HEK293 (cell line): ENCODE data around the gene OR5K2.

Source experiments
- GFI1B ChIP-seq: fragments of 450-650 bp; formaldehyde crosslinking; IDR thresholded peaks from 2 replicates; pipeline ENCODE4 v1.5.1; 2016; ENCODE audit warnings: missing biosample characterization, missing genetic modification characterization
- GLI2 ChIP-seq: fragments of 450-650 bp; formaldehyde crosslinking; IDR thresholded peaks from 2 replicates; pipeline ENCODE4; 2017; ENCODE audit warnings: missing biosample characterization, missing genetic modification characterization, low read depth, borderline replicate concordance
- GLIS2 ChIP-seq: fragments of 450-650 bp; formaldehyde crosslinking; IDR thresholded peaks from 2 replicates; pipeline ENCODE4 v1.5.1; 2016; ENCODE audit warnings: missing biosample characterization, missing genetic modification characterization
- HOXA7 ChIP-seq: sonication (generic); formaldehyde crosslinking; IDR thresholded peaks from 2 replicates; pipeline ENCODE4 v1.8.1; 2022; ENCODE audit warnings: missing genetic modification reagents, borderline replicate concordance
- HOXD13 ChIP-seq: sonication (generic); formaldehyde crosslinking; IDR thresholded peaks from 2 replicates; pipeline ENCODE4 v1.8.0; 2022; ENCODE audit warnings: missing genetic modification reagents, borderline replicate concordance
- PRDM6 ChIP-seq: fragments of 450-650 bp; formaldehyde crosslinking; IDR thresholded peaks from 2 replicates; pipeline ENCODE4 v1.5.1; 2017; ENCODE audit warnings: missing biosample characterization, missing genetic modification characterization
- REST ChIP-seq: fragments of 450-650 bp; formaldehyde crosslinking; IDR thresholded peaks from 2 replicates; pipeline ENCODE4 v1.5.1; 2016; ENCODE audit warnings: missing biosample characterization, missing genetic modification characterization
- SETDB1 ChIP-seq: IDR thresholded peaks from one replicate; pipeline ENCODE4 v1.6.1; 2017; ENCODE audit warnings: mild to moderate bottlenecking, low read length, moderate library complexity, mixed read lengths; ENCODE audit not compliant: insufficient read length
- YY1 ChIP-seq: fragments of 450-650 bp; formaldehyde crosslinking; IDR thresholded peaks from 2 replicates; pipeline ENCODE4 v1.5.1; 2018; ENCODE audit warnings: missing biosample characterization, missing genetic modification characterization
- ZBTB11 ChIP-seq: fragments of 450-650 bp; formaldehyde crosslinking; conservative IDR thresholded peaks from 2 replicates; pipeline ENCODE4 v1.5.1; 2016; ENCODE audit warnings: low read depth, missing biosample characterization, missing genetic modification characterization
- ZBTB17 ChIP-seq: fragments of 450-650 bp; formaldehyde crosslinking; IDR thresholded peaks from 2 replicates; pipeline ENCODE4 v1.5.1; 2016; ENCODE audit warnings: missing biosample characterization, missing genetic modification characterization
- ZFP3 ChIP-seq: fragments of 450-650 bp; formaldehyde crosslinking; IDR thresholded peaks from 2 replicates; pipeline ENCODE4 v1.5.1; 2016; ENCODE audit warnings: low read depth, missing biosample characterization, missing genetic modification characterization
- ZFP37 ChIP-seq: fragments of 450-650 bp; formaldehyde crosslinking; IDR thresholded peaks from 2 replicates; pipeline ENCODE4 v1.5.1; 2016; ENCODE audit warnings: missing biosample characterization, missing genetic modification characterization
- ZNF214 ChIP-seq: fragments of 450-650 bp; formaldehyde crosslinking; IDR thresholded peaks from 2 replicates; pipeline ENCODE4 v1.5.1; 2017; ENCODE audit warnings: missing biosample characterization, mild to moderate bottlenecking, missing genetic modification characterization, borderline replicate concordance
- ZNF23 ChIP-seq: fragments of 450-650 bp; formaldehyde crosslinking; IDR thresholded peaks from 2 replicates; pipeline ENCODE4 v1.5.1; 2016; ENCODE audit warnings: missing biosample characterization, missing genetic modification characterization, borderline replicate concordance
- ZNF354C ChIP-seq: fragments of 450-650 bp; formaldehyde crosslinking; IDR thresholded peaks from 2 replicates; pipeline ENCODE4 v1.5.1; 2016; ENCODE audit warnings: missing biosample characterization, missing genetic modification characterization, low read depth, borderline replicate concordance
- ZNF37A ChIP-seq: fragments of 450-650 bp; IDR thresholded peaks from 2 replicates; pipeline ENCODE4 v1.5.1; 2018; ENCODE audit warnings: missing biosample characterization, missing genetic modification characterization
- ZNF473 ChIP-seq: fragments of 450-650 bp; formaldehyde crosslinking; IDR thresholded peaks from 2 replicates; pipeline ENCODE4 v1.5.1; 2017; ENCODE audit warnings: missing biosample characterization, missing genetic modification characterization
- ZNF488 ChIP-seq: fragments of 450-650 bp; formaldehyde crosslinking; IDR thresholded peaks from 2 replicates; pipeline ENCODE4 v1.5.1; 2016; ENCODE audit warnings: missing biosample characterization, missing genetic modification characterization
- ZNF548 ChIP-seq: fragments of 450-650 bp; formaldehyde crosslinking; IDR thresholded peaks from 2 replicates; pipeline ENCODE4 v1.5.1; 2016; ENCODE audit warnings: missing biosample characterization, missing genetic modification characterization
- ZNF549 ChIP-seq: fragments of 450-650 bp; IDR thresholded peaks from 2 replicates; pipeline ENCODE4 v1.5.1; 2018; ENCODE audit warnings: missing biosample characterization, missing genetic modification characterization, mild to moderate bottlenecking, inconsistent platforms, moderate library complexity
- ZNF571 ChIP-seq: fragments of 450-650 bp; formaldehyde crosslinking; IDR thresholded peaks from 2 replicates; pipeline ENCODE4 v1.5.0; 2017; ENCODE audit warnings: missing biosample characterization, missing genetic modification characterization
- ZNF623 ChIP-seq: fragments of 450-650 bp; formaldehyde crosslinking; IDR thresholded peaks from 2 replicates; pipeline ENCODE4 v1.5.1; 2016; ENCODE audit warnings: missing biosample characterization, missing genetic modification characterization
- ZNF660 ChIP-seq: fragments of 450-650 bp; IDR thresholded peaks from 2 replicates; pipeline ENCODE4 v1.5.1; 2018; ENCODE audit warnings: missing biosample characterization, mild to moderate bottlenecking, missing genetic modification characterization
- ZNF670 ChIP-seq: fragments of 450-650 bp; formaldehyde crosslinking; IDR thresholded peaks from 2 replicates; pipeline ENCODE4 v1.5.1; 2016; ENCODE audit warnings: missing biosample characterization, missing genetic modification characterization, low read depth
- ZNF677 ChIP-seq: fragments of 450-650 bp; IDR thresholded peaks from 2 replicates; pipeline ENCODE4 v1.5.0; 2018; ENCODE audit warnings: missing biosample characterization, mild to moderate bottlenecking, missing genetic modification characterization, moderate library complexity
- ZNF692 ChIP-seq: fragments of 450-650 bp; formaldehyde crosslinking; IDR thresholded peaks from 2 replicates; pipeline ENCODE4 v1.5.1; 2016; ENCODE audit warnings: missing biosample characterization, missing genetic modification characterization
- ZNF747 ChIP-seq: fragments of 450-650 bp; formaldehyde crosslinking; IDR thresholded peaks from 2 replicates; pipeline ENCODE4 v1.5.1; 2016; ENCODE audit warnings: missing biosample characterization, missing genetic modification characterization

Gene OR5K2

GRCh38 chr3:98522544-98523281 is 25.2 kb downstream of the OR5K2 start, which contains the start of gene CLDND1 (continued):
- no peak for TF ChIP-seq HOXD13
- TF ChIP-seq ZNF623: no peak
- no peak for TF ChIP-seq ZNF37A (tag by site-specific recombination)
- TF ChIP-seq ZNF670 (tag by site-specific recombination): no peak
- no peak for TF ChIP-seq ZNF354C (tag by site-specific recombination)
- TF ChIP-seq GLI2 (tag by site-specific recombination): no peak
- TF ChIP-seq ZNF549: no peak
- TF ChIP-seq HOXA7 (CRISPR knock-in tag): no peak
- TF ChIP-seq ZNF692 (tag by site-specific recombination): 0 out of 2 replicates have a peak, but pooled peaks have one; percentile 47
- peak; percentile 93 for TF ChIP-seq ZBTB17
- no peak for TF ChIP-seq SETDB1
- TF ChIP-seq ZNF548 (tag by site-specific recombination): no peak
- no peak for TF ChIP-seq ZNF214 (tag by site-specific recombination)
- TF ChIP-seq REST: no peak
- no peak for TF ChIP-seq ZNF677 (tag by site-specific recombination)
- TF ChIP-seq ZNF23 (tag by site-specific recombination): no peak
- no peak for TF ChIP-seq GFI1B (tag by site-specific recombination)
- 0 out of 2 replicates have a peak, but pooled peaks have one; percentile 16 for TF ChIP-seq ZBTB11
- peak; percentile 57; the same call in 1 of the 2 replicates for TF ChIP-seq GLIS2 (tag by site-specific recombination)
- TF ChIP-seq ZFP37 (tag by site-specific recombination): 0 out of 2 replicates have a peak, but pooled peaks have one; percentile 25
- no peak for TF ChIP-seq PRDM6 (tag by site-specific recombination)
- TF ChIP-seq ZNF660 (tag by site-specific recombination): no peak
- TF ChIP-seq ZNF747 (tag by site-specific recombination): no peak
- no peak for TF ChIP-seq ZNF488
- TF ChIP-seq ZNF571 (tag by site-specific recombination): no peak
- 0 out of 2 replicates have a peak, but pooled peaks have one; percentile 6 for TF ChIP-seq YY1
- TF ChIP-seq ZFP3: peak; percentile 38; the same call in 1 of the 2 replicates
- TF ChIP-seq ZNF473: no peak
